DMS114 treated with DMSO at 0.1 percent for 48 hours (cell line): Measurements from ENCODE around the gene RAD51B.

Experiments used
- DNase-seq: peaks from one replicate; lab custom pipeline; 2025; ENCODE audit not compliant: unreplicated experiment; lab: John Stamatoyannopoulos, UW

RAD51B gene

DNA sequence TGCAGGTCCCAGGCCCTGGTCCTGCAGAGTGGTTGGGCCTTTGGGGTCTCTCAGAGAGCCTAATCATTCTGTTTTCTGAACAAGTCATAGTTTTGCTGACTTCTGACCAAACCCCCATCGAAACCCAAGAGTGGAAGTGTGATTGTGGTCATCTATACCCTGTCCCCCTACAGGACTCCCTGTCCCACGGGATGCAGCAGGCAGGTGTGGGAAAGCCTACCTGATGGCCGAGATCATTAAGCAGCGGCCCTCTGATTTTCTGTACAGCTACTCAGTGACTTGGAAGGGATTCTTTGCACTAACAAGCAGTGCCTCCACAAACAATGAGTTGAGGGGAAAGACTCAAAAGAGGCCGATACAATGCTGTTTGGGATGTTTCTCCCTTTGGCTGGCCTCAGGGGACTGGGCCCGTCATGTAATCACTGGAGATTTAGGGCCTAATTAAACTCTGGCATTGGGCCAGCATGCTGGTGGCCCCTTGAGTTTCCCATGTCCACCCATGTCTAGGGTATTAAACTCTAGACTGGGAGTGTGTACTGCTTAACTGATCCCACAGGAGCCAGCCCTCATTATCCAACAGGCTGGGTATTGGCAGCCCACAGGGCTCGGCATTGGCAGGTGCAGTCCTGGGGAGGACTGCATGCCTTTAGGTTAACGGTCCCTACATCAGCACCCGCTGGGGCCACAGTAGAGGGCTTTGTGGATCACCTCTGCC, 780.5 kb downstream of the RAD51B start:
- DNase-seq, result no peak

DNA sequence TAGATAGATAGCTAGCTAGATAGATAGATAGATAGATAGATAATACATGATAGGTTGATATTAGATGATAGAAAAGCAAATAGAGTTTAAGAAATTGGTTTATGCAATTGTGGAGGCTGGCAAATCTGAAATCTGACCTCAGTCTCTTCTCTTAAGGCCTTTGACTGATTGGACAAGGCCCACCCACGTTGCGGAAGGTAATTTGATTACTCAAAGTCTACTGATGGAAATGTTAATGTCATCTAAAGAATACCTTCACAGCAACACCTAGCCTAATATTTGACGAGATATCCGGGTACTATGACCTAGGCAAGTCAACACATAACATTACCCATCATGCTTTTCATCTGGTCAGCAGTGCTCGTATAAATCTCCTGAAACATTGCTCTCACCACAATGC, 782.9 kb downstream of the RAD51B start:
- DNase-seq, result no peak

DNA sequence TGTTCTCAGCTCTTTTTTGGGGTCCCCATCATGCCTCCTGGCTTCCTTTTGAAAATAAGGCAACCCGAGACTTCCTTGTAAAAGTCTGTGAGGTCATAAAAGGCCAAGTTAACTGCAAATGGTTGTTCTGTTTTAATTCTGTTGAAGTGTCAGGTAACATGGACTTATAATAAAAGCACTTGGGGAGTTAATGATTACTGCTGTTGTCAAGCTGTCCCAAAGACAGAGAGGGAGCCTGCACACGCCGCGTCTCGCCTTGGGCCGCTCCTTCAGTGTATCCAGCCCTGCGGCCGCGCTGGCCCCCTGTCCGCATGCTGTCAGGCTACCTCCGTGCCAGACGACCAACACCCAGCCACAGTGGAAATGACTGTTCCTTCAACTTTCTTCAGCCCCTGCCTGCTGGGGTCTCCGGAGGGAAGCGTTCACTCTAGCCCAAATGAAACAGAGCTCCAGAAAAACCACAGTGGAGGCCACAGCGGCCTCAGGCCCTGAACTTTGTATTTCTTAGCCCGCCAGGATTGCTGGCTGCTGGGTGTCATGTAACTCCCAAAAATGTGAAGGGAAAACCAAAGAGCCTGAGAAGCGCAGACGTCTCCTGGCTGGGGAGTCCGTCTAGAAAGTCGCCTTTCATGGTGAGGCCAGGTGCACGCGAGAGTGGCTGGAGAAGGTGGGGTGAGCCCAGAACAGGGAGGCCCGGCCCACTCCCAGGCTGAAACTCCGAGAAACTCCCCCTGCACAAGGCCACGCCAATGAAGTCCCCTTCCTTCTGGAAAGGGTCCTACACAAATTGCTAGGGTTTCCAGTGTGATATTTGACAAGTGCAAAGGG, 784.2 kb downstream of the RAD51B start:
- DNase-seq, result no peak

DNA sequence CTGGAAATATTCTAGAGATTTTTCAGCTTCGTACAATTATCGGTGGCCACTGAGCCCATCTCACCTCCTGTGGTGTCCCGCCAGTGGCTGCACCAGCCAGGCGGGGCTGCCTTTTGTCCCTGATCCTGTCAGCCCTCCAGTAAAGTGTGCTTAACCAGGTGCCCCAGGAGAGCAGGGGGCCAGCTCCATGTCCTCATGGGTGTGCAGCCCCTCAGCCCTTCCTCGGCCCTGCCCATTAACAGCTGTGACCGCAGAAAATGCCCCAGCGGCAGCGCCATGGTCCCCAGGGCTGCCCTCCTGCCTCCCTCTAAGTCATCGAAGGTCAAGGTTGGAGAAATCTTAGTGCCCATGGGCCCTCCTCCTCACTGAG, 784.8 kb downstream of the RAD51B start:
- DNase-seq, result no peak

DNA sequence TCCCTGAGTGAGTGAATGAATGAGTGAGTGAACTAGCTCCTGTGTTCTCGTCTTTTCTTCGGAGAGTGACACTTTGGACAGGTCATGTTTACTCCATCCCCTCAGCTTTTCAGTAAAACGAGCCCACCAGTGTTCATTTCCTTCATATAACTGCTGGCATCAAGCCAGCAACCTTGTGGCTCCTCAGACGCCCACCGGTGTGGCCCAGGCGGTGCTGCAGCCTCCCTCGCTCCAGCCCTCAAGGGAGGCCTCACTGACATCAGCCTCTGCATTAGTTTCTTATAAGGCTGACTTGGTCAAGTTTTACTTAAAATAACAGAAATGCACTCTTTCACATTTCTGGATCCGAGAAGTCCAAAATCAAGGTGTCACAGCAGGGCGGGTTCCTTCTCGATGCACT, 785.2 kb downstream of the RAD51B start:
- DNase-seq, result no peak

- DNase-seq, result no peak
Measured at GRCh38 chr14:68606176-68606575, 786.6 kb downstream of the RAD51B start.

DNA sequence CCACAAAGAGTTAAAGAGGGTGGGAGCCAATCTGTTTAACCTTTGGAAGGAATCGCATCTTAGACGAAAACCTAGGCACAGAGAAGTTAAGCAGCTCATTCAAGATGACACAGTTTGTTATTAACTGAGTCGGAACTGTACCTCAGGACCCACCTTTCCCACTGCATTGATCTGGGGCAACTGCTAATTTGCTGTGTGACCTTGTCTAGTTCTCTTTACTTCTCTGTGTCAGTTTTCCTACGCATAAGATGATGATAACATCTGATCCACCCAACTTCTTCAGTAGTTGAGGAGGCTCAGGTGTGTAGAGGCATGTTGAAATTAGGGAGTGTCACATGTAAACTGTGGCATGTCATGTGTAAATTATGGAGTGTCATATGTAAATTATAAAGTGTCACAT, 787.1 kb downstream of the RAD51B start:
- DNase-seq, result no peak

GRCh38 chr14:68607081-68607866, 787.7 kb downstream of the RAD51B start:
- DNase-seq, result no peak

DNA sequence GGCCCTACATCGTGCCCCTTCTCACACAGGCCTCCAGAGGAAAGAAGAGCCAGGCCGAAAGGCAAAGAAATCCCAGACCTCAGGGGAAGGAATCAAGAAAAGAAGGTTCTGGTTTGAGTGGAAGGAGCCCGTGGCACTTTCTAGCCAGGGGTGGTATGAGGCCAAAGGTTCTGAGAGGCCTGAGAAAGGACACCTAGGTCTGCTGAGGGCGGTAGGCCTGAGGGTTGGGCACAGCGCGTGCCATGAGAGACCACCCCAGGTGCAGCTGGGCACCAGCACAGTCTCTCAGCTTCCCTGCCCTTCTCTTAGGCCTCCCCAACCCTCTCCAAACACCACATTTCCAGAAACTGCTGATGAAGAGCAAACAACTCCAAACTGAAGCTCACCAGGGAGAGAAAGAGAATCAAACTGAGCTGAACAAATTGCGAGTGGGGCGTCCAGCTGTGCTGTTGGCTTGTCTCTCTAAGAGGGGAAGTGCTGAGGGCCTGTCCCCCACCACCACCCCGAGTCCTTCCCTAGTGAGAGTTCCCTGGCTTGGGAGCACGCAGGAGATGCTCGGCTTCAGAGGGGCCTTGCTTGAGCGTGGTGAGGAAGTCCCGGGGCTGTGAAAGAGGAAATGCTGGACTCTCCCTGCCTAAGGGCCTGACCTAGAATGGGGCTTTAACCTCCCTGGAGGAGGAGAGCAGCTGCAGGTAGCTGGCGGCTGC, 788.4 kb downstream of the RAD51B start:
- DNase-seq, result no peak

- no peak for DNase-seq
Measured at GRCh38 chr14:68608574-68608962, 789.0 kb downstream of the RAD51B start.

DNA sequence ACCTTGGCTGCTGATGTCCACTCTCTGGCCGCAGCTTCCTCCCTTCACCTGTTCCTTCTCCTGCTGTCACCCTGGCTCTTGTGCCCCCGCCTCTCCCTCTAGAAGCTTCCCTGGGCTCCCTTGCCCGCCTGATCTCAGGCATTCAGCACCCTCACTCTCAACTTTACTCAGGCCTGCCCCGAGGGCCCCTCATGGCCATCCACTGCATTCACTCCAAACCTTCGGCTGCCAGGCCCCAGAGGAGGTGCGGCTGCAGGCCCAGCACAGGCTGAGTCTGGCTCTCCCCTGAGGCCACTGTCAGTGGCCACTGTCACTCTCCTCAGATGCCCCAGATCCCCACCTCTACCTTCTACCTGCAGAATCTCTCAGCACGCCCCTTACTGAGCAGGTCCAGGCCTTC, 789.4 kb downstream of the RAD51B start:
- DNase-seq, result no peak

DNA sequence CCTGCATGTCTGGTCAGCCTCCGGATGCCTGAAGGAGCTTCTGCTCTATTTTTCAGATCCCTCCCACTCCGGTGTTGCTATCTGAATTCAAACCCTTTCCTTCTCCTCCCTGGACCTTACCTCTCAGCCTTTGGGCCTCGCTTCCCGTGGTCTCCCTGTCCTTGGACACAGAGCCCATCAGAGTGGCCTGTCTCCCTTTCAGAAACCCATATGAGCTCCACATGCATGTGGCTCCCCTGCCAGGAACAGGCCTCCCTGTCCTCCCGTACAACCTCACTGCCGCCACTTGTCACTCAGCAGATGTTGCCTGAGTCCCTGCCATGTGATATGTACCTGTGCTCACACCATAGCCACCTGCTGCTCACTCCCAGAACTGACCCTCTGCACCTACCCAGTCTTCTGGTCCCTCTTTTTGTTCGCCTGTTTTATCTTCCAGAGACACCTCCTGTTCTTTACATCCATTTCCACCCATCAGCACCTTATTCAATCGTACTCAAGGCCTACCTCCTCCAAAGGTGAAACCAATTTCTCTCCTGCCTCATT, 790.7 kb downstream of the RAD51B start:
- DNase-seq, result no peak

GRCh38 chr14:68611599-68611998, 792.0 kb downstream of the RAD51B start:
- DNase-seq, result no peak

- no peak for DNase-seq
Measured at GRCh38 chr14:68612049-68612448, 792.5 kb downstream of the RAD51B start.

DNA sequence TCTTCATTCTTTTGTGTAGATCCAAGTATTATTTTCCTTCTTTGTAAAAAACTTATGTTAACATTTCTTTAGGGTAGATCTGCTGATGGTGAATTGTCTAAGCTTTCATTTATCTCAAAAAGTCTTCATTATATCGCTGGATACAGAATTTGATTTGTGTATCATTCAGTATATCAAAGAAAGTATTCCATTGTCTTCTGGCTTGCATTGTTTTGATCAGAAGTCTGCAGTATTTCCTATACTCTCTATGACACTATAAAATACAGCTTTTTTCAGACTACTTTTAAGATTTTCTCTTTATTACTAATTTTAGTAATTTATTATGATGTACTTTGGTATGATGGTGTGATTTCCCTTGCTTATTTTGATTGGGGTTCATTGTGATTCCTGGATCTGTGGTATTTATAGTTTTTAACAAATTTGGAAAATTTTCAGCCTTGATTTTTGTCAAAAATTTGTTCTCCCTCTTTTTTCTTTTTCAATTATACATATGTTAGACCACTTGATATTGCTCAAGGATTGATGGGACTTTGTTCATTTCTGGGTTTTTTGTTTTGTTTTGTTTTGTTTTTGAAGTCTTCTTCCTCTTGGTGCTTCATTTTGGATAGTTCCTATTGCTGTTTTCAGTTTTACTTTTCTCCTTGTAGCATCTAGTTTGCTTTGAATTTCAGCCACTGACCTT, 796.8 kb downstream of the RAD51B start:
- no peak for DNase-seq

- DNase-seq, result no peak
Measured at GRCh38 chr14:68619790-68620574, 800.4 kb downstream of the RAD51B start.

- no peak for DNase-seq
Measured at GRCh38 chr14:68621400-68622365, 802.1 kb downstream of the RAD51B start.

GRCh38 chr14:68622856-68623255, 803.3 kb downstream of the RAD51B start:
- no peak for DNase-seq
